H9 (cell line): ENCODE measurements around the gene C16orf92. TPM values are rescaled to one million over a fixed set of nuclear protein-coding genes. Genes with fewer than 3 reads are reported as not detected.

Experiments
- DNase-seq: peaks from one replicate; pipeline ENCODE4 v3.0.0-alpha.2; 2017
- H2AFZ ChIP-seq: one replicate; pipeline ENCODE4 v1.6.1; 2013; ENCODE audit warnings: mild to moderate bottlenecking, low read length, control low read depth, moderate library complexity
- H2AK5ac ChIP-seq: 2 replicates; pipeline ENCODE4 v1.6.1; 2013; ENCODE audit warnings: low read length, control low read depth, mixed read lengths; ENCODE audit not compliant: insufficient read length
- H2BK120ac ChIP-seq: one replicate; pipeline ENCODE4 v1.6.1; 2013; ENCODE audit warnings: low read depth, mild to moderate bottlenecking, low read length, control low read depth, inconsistent platforms; ENCODE audit not compliant: poor library complexity, severe bottlenecking
- H2BK12ac ChIP-seq: 2 replicates; pipeline ENCODE4 v1.6.1; 2013; ENCODE audit warnings: low read length, control low read depth, mixed read lengths, low read depth; ENCODE audit not compliant: insufficient read length
- H2BK15ac ChIP-seq: 2 replicates; pipeline ENCODE4 v1.6.1; 2013; ENCODE audit warnings: low read depth, low read length, control low read depth
- H2BK20ac ChIP-seq: one replicate; pipeline ENCODE4 v1.6.1; 2013; ENCODE audit warnings: low read depth, mild to moderate bottlenecking, low read length, control low read depth, inconsistent platforms; ENCODE audit not compliant: poor library complexity, severe bottlenecking
- H2BK5ac ChIP-seq: 2 replicates; pipeline ENCODE4 v1.6.1; 2013; ENCODE audit warnings: low read length, control low read depth, mixed read lengths; ENCODE audit not compliant: insufficient read length
- H3K14ac ChIP-seq: 2 replicates; pipeline ENCODE4 v1.6.1; 2013; ENCODE audit warnings: low read length, control low read depth; ENCODE audit not compliant: insufficient read depth
- H3K18ac ChIP-seq: 2 replicates; pipeline ENCODE4 v1.6.1; 2013; ENCODE audit warnings: low read depth, mild to moderate bottlenecking, mixed read lengths, low read length, control low read depth; ENCODE audit not compliant: insufficient read length
- H3K23ac ChIP-seq: 2 replicates; pipeline ENCODE4 v1.6.1; 2013; ENCODE audit warnings: low read length, control low read depth, mixed read lengths, low read depth; ENCODE audit not compliant: insufficient read length
- H3K23me2 ChIP-seq: 2 replicates; pipeline ENCODE4 v1.6.1; 2013; ENCODE audit warnings: low read depth, mild to moderate bottlenecking, mixed read lengths, low read length, control low read depth; ENCODE audit not compliant: insufficient read length, poor library complexity, severe bottlenecking
- H3K27ac ChIP-seq: 2 replicates; pipeline ENCODE4 v1.5.1; 2013; ENCODE audit warnings: low read length, control low read depth, mixed read lengths, low read depth; ENCODE audit not compliant: insufficient read length
- H3K27me3 ChIP-seq: 2 replicates; pipeline ENCODE4 v1.6.1; 2013; ENCODE audit warnings: low read length, control low read depth, inconsistent platforms; ENCODE audit not compliant: insufficient read depth
- H3K4ac ChIP-seq: 2 replicates; pipeline ENCODE4 v1.6.1; 2013; ENCODE audit warnings: low read depth, mild to moderate bottlenecking, control low read depth, inconsistent platforms, low read length, moderate library complexity
- H3K4me1 ChIP-seq: 2 replicates; pipeline ENCODE4 v1.6.1; 2013; ENCODE audit warnings: low read length, control low read depth, inconsistent platforms; ENCODE audit not compliant: insufficient read depth
- H3K4me2 ChIP-seq: 2 replicates; pipeline ENCODE4 v1.6.1; 2013; ENCODE audit warnings: low read length, control low read depth, mixed read lengths; ENCODE audit not compliant: insufficient read length, insufficient read depth
- H3K56ac ChIP-seq: 2 replicates; pipeline ENCODE4 v1.6.1; 2013; ENCODE audit warnings: low read depth, mild to moderate bottlenecking, mixed read lengths, low read length, control low read depth; ENCODE audit not compliant: insufficient read length
- H3K79me1 ChIP-seq: 2 replicates; pipeline ENCODE4 v1.6.1; 2013; ENCODE audit warnings: low read depth, mild to moderate bottlenecking, moderate library complexity, low read length, control low read depth, inconsistent platforms; ENCODE audit not compliant: insufficient read depth, poor library complexity, severe bottlenecking
- H3K79me2 ChIP-seq: 2 replicates; pipeline ENCODE4 v1.6.1; 2013; ENCODE audit warnings: low read length, control low read depth, inconsistent platforms; ENCODE audit not compliant: insufficient read depth
- H3K9ac ChIP-seq: 2 replicates; pipeline ENCODE4 v1.6.1; 2013; ENCODE audit warnings: low read length, control low read depth, mixed read lengths; ENCODE audit not compliant: insufficient read length; ENCODE audit errors: extremely low read depth
- H3K9me3 ChIP-seq: one replicate; pipeline ENCODE4 v1.6.1; 2013; ENCODE audit warnings: low read depth, low read length, inconsistent platforms; ENCODE audit not compliant: control insufficient read depth
- H3T11ph ChIP-seq: one replicate; pipeline ENCODE4 v1.6.1; 2013; ENCODE audit warnings: mild to moderate bottlenecking, low read length, control low read depth, inconsistent platforms
- H4K20me1 ChIP-seq: one replicate; pipeline ENCODE4 v1.6.1; 2013; ENCODE audit not compliant: control insufficient read depth, insufficient read length, insufficient read depth
- H4K5ac ChIP-seq: 2 replicates; pipeline ENCODE4 v1.6.1; 2013; ENCODE audit warnings: low read depth, mild to moderate bottlenecking, mixed read lengths, low read length, control low read depth; ENCODE audit not compliant: insufficient read length
- H4K8ac ChIP-seq: replicated peaks from 2 replicates; pipeline ENCODE4 v1.6.1; 2013; ENCODE audit warnings: low read length, control low read depth, mixed read lengths, low read depth; ENCODE audit not compliant: insufficient read length
- H4K91ac ChIP-seq: 2 replicates; pipeline ENCODE4 v1.6.1; 2013; ENCODE audit warnings: low read depth, mild to moderate bottlenecking, moderate library complexity, mixed read lengths, low read length, control low read depth; ENCODE audit not compliant: insufficient read length
- H3K27ac Mint-ChIP-seq, 3 experiments: 2 replicates in 2 of 3; 3 replicates in 1 of 3; pipeline ENCODE4 v1.8.0; 2020 to 2021; ENCODE audit warnings: mixed read lengths in 3 of 3, mild to moderate bottlenecking in 1 of 3, moderate library complexity in 1 of 3
- H3K27me3 Mint-ChIP-seq: 2 replicates; pipeline ENCODE4 v1.8.0; 2021; ENCODE audit warnings: low read depth, mild to moderate bottlenecking, moderate library complexity, mixed read lengths
- H3K36me3 Mint-ChIP-seq, 3 experiments: 2 replicates in 2 of 3; 3 replicates in 1 of 3; pipeline ENCODE4 v1.8.0; 2020 to 2021; ENCODE audit warnings: low read depth in 3 of 3, mixed read lengths in 3 of 3; ENCODE audit not compliant: insufficient read depth in 1 of 3
- H3K4me1 Mint-ChIP-seq, 2 experiments: 2 replicates each; pipeline ENCODE4 v1.8.0; 2020; ENCODE audit warnings: mixed read lengths in 2 of 2
- H3K4me3 Mint-ChIP-seq, 2 experiments: 2 replicates in 1 of 2; 3 replicates in 1 of 2; pipeline ENCODE4 v1.8.0; 2020 to 2021; ENCODE audit warnings: mild to moderate bottlenecking in 2 of 2, mixed read lengths in 2 of 2, moderate library complexity in 1 of 2
- H3K9me3 Mint-ChIP-seq, 2 experiments: 2 replicates in 1 of 2; 3 replicates in 1 of 2; pipeline ENCODE4 v1.8.0; 2020; ENCODE audit warnings: mild to moderate bottlenecking in 2 of 2, mixed read lengths in 2 of 2, moderate library complexity in 1 of 2
- WGBS: extraction: QIAGEN DNeasy Blood & Tissue Kit; methylation state at CpG from one replicate; pipeline ENCODE4 v1.1.7; 2013; ENCODE audit warnings: missing lambda C conversion rate, low lambda C conversion rate, mixed read lengths; ENCODE audit not compliant: insufficient read length; ENCODE audit errors: extremely low coverage; 5-methylcytosine and 5-hydroxymethylcytosine counted together
- total RNA-seq: library from RNA; stranded (reverse); gene quantifications from 2 replicates; pipeline ENCODE4 v1.2.1, GENCODE V29; 2021
- TF ChIP-seq, protein P1 (sequence below): fragments of 200-600 bp; sonication (generic); conservative IDR thresholded peaks from 3 replicates; pipeline ENCODE4 v1.8.0; 2021; ENCODE audit warnings: antibody characterized with exemption, mild to moderate bottlenecking

Gene C16orf92
- total RNA-seq, 1 experiment from 2014 or later, result not detected

- Histone ChIP-seq H2BK120ac (no peak overlapping the region), H3T11ph (no peak overlapping the region), H2BK20ac (no peak overlapping the region), H3K27me3 (no peaks in the 10 kb centered on the region), H4K8ac (no peak overlapping the region), H3K27ac (no peak overlapping the region), H3K14ac (no peak overlapping the region), H2AFZ (no peak overlapping the region), H3K9me3 (no peaks in the 10 kb centered on the region), H4K5ac (no peak overlapping the region), H3K79me2 (peaks cover 5% of the 10 kb centered on the region; the same call in 1 of the 2 replicates), H4K91ac (no peak overlapping the region), H3K4ac (no peak overlapping the region), H2BK5ac (no peak overlapping the region), H4K20me1 (no peaks in the 10 kb centered on the region), H3K9ac (no peak overlapping the region), H2BK12ac (no peak overlapping the region), H3K18ac (no peak overlapping the region), H3K23ac (no peak overlapping the region), H3K56ac (no peak overlapping the region), H3K23me2 (peaks cover 14% of the 10 kb centered on the region), H3K4me2 (no peak overlapping the region), H3K4me1 (peaks cover 3% of the 10 kb centered on the region; the same call in 1 of the 2 replicates), H2BK15ac (no peak overlapping the region), H2AK5ac (no peak overlapping the region), H3K79me1 (peaks cover 7% of the 10 kb centered on the region)
- peak overlapping the region in 1 of 3 experiments; percentile 25; a peak in 1 of 7 replicates for H3K27ac Mint-ChIP-seq
- no peak overlapping the region for H3K4me3 Mint-ChIP-seq
- H3K36me3 Mint-ChIP-seq, result peaks cover 33 to 52% (median 47%) of the 10 kb centered on the region in 3 experiments
- no CpG with 5 or more reads among the region's 9 CpGs for WGBS
- DNase-seq, result no peak
- H3K27me3 Mint-ChIP-seq, result peaks cover 3% of the 10 kb centered on the region
- H3K4me1 Mint-ChIP-seq, result peaks cover 29% of the 10 kb centered on the region in 2 experiments
- peaks cover 3% of the 10 kb centered on the region in 2 experiments for H3K9me3 Mint-ChIP-seq
- TF ChIP-seq, protein P1, sequence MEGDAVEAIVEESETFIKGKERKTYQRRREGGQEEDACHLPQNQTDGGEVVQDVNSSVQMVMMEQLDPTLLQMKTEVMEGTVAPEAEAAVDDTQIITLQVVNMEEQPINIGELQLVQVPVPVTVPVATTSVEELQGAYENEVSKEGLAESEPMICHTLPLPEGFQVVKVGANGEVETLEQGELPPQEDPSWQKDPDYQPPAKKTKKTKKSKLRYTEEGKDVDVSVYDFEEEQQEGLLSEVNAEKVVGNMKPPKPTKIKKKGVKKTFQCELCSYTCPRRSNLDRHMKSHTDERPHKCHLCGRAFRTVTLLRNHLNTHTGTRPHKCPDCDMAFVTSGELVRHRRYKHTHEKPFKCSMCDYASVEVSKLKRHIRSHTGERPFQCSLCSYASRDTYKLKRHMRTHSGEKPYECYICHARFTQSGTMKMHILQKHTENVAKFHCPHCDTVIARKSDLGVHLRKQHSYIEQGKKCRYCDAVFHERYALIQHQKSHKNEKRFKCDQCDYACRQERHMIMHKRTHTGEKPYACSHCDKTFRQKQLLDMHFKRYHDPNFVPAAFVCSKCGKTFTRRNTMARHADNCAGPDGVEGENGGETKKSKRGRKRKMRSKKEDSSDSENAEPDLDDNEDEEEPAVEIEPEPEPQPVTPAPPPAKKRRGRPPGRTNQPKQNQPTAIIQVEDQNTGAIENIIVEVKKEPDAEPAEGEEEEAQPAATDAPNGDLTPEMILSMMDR, result no peak
Measured at GRCh38 chr16:29978081-29978480, 44.9 kb upstream of the C16orf92 start.
